Measurements from ENCODE around the gene NAA10.

GRCh38 chrX:153944140-153944799 lies 9.4 kb upstream of the NAA10 start, which contains the start of gene RENBP:
- peak in 1 of 2 donors; percentile 18 for TF ChIP-seq POLR2A (IDR thresholded peaks at IDR 0.05)
- no peak for TF ChIP-seq CTCF (IDR thresholded peaks at IDR 0.05)

All from tibial nerve (tissue), 3 donors.